ENCODE results near the gene CTTNBP2NL.
"Not testable (repeated sequence)": the region's sequence is repeated elsewhere in the genome, so short reads cannot be mapped to it uniquely, and the experiment has no call there.

Gene CTTNBP2NL

GRCh38 chr1:112429749-112430148, 33.7 kb downstream of the CTTNBP2NL start:
- DNase-seq: peak; percentile 12

DNA sequence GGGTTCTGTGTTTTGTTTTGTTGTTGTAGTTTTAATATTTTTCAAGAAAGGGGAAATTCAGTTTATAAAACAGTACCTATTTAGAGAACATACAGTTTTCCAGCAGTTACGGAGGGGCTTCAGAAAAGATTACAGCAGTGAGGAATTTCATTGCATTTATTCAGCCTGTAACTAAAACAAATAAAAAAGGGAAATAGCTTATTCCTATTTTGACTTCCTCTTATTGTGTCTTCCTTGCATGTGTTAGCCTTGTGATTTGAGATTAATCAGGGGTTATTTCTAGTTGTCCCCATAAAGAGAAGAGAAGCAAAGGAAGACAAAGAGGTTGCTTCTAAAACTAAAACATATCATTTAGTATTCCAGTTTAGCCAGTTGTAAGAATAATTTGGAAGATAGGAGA, 35.0 kb downstream of the CTTNBP2NL start:
- DNase-seq: peak; percentile 5

DNA sequence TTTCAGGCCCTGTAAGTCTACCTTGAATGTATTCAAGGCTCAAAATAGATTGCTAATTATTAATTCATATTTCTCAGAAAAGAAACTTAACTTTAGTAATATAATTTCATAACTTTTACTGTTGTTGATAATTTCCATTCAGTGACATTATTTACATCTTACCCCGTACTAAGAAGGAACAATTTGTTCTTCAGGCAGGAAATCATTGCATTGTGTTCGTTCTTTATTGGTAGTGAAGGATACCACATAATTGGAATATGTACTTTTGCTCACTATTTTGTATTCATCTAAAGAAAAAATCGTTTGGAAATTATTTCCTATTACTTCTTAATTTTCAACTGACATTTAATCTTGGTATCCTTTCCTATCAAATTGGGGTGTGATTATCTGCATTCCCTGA, 39.4 kb downstream of the CTTNBP2NL start:
- DNase-seq: no peak

DNA sequence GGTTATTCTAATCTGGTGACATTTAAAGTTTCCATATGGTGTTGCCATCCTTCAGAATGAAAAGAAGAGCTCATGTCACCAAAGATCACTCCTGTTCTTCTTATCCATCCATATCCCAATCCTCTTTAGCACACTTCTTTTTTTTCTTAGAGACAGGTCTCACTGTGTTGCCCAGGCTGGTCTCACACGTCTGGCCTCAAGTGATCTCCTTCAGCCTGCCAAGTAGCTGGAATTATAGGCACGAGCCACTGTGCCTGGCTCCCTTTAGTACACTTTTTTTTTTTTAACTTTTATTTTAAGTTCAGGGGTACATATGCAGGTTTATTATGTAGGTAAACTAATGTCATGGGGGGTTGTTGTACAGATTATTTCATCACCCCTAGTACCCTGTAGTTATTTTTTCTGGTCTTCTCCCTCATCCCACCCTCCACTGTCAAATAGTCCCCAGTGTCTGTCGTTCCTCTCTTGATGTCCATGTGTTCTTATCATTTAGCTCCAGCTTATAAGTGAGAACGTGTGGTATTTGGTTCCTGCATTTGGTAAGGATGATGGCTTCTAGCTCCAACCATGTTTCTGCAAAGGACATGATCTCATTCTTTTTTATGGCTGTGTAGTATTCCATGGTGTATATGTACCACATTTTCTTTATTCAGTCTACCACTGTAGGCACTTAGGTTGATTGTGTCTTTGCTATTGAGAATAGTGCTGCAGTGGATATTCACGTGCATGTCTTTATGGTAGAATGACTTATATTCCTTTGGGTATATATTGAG, 40.6 kb downstream of the CTTNBP2NL start:
- no peak for DNase-seq

DNA sequence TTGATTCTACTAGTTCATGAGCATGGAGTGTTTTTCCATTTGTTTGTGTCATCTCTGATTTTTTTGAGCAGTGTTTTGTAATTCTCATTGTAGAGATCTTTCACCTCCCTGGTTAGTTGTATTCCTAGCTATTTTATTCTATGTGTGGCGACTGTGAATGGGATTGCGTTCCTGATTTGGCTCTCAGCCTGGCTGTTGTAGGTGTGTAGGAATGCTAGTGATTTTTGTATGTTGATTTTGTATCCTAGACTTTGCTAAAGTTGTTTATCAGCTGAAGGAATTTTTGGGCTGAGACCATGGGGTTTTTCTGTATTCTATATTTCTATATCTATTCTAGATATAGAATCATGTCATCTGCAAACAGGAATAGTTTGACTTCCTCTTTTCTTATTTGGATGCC, 42.1 kb downstream of the CTTNBP2NL start:
- not testable (repeated sequence) for DNase-seq

DNA sequence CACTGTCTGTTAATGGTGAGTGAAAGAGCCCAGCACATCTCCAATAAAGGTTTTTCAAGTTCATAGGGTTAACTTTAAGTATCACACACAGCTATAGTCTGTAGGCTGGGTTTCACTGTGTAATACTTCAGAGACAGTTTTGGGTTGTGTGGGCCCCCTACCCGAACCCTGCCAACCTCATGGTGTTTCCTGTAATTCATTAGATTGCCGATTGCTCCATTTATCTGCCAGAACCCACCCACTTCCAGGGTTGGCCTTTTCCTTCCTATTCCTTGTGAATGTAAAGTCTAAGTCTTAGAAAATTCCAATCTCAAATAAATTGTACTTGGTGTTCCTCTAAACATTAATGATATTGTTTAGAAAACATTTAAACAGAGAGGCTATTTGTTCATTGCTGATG, 43.6 kb downstream of the CTTNBP2NL start:
- no peak for DNase-seq

DNA sequence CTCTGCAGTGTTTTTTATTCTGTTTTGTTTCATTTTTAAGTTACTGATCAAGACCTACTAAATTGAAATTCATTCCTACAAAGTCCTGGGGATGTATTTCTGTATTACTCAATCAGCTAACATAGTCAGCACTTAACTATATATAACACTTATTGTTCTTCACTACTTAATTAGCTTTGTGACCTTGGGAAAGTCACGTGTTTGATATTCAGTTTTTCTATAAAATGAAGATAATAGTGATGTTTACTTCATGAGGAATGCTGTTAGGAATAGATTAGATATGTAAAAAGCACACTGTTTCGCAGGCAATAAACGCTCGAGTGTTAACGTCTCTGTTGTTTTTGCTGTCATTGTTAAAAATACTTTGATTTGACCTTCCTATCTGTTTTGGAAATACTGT, 44.6 kb downstream of the CTTNBP2NL start:
- DNase-seq: no peak

DNA sequence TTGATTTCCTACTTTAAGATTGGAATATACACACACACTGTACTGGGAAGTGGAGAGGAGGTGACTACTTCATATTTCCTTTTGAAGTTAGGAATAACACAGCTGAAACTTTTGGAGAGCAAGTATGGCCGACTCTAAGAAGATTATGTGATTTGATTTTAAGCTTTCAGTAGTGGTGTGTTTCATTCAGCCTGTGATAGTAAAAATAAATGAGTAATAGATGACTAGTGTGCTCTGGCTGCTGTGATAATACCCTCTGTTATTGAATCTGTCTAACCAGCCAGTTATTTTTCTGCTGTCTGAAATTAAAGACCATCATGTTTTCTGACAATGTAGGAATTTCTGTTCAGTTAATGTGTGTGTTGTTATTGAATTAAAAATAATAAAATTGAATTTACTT, 48.3 kb downstream of the CTTNBP2NL start:
- DNase-seq: no peak

DNA sequence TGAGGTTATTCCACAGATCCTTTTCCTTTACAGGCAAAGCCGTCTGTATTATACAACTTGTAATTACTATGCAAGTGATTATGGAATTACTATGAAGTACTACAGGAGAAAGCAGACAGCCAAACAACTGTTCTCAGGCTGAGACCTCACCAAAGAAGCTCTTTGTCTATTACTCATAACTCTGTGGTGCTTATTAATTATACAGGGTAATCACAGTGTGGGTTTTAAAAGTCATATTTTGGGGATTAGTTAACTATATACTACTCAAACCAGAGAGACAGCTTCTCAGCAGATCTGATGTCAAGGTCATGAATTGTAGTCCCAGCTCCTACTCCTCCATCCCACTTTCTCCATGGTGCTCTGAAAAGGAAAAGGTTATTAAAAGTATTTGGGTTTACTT, 49.6 kb downstream of the CTTNBP2NL start:
- DNase-seq: no peak

DNA sequence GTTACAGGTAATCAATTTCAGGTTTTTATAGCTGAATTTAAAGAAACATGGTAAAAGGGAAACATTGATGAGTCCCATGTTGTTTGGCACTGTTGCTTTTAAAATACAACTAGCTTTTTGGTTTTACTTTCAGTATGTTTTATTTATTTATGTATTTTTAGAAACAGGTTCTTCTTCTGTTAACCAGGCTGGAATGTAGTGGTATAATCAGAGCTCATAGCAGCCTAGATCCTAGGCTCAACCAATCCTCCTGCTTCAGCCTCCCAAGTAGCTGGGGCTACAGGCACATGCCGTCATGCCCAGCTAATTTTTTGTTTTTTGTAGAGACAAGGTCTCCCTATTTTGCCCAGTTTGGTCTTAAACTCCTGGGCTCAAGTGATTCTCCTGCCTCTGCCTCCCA, 50.4 kb downstream of the CTTNBP2NL start:
- DNase-seq: no peak

DNA sequence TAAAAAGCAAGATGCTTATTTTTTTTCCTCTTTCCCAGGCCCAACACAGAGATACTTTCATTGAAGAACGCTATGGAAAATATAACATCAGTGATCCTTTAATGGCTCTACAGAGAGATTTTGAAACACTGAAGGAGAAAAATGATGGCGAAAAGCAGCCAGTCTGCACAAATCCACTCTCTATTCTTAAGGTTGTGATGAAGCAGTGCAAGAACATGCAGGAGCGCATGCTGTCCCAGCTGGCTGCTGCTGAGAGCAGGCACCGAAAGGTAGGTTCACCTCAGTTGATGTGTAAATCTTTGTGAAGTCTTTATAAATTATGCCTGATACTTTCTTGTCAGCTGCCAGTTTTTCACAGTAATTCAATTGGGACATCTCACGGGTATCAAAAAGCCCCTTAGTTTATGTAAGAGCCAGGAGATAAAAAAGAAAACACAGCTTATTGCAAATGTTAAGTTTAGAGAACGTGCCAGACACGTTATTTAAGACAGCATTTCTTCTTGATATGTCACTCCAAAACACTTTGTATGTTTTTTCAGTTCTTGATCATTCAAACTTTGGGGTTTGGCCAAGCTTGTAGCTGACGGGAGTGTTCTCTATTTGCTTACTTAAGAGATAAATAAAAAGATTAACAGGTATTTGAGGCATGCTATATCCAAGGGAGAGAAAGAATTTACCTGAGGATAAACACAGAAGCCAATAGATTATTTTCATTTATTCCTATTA, 53.1 kb downstream of the CTTNBP2NL start:
- DNase-seq: no peak

- DNase-seq: no peak
Observed at GRCh38 chr1:112449630-112449983, 53.6 kb downstream of the CTTNBP2NL start.

GRCh38 chr1:112450773-112451172, 54.8 kb downstream of the CTTNBP2NL start:
- no peak for DNase-seq

GRCh38 chr1:112451301-112451700, 55.3 kb downstream of the CTTNBP2NL start:
- not testable (repeated sequence) for DNase-seq

DNA sequence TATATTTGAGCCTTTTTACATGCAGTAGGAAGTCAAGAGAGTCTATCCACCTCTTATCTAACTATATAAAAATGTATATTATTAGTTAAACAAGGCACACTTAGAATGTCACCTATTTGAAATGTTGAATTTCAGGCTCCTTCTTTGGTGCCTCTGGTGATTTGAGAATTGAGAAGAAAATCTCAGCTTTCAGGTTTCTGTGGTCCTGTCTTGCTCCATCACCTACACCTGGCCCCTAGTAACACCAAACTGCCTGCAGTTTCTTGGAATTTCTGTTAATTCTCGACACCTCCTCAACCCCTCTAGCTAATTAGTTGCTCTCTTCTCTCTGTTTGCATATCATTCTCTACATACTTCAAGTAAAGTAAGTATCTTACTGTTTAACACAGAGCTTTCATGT, 57.9 kb downstream of the CTTNBP2NL start:
- no peak for DNase-seq

DNA sequence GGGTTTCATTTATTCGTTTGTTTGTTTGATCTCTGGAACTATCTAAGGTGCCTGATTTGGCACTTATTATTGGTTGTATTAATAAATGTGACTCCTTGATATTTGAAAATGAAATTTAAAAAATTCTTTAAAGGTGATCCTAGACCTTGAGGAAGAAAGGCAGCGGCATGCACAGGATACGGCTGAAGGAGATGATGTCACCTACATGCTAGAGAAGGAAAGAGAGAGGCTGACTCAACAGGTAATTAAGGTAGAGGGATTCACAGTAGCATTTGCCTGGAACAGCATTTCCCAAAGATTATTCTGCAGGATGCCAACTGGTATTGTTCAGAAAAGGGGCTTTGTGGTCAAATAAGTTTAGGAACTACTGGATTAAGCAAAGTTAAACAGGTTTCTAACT, 58.3 kb downstream of the CTTNBP2NL start:
- no peak for DNase-seq

DNA sequence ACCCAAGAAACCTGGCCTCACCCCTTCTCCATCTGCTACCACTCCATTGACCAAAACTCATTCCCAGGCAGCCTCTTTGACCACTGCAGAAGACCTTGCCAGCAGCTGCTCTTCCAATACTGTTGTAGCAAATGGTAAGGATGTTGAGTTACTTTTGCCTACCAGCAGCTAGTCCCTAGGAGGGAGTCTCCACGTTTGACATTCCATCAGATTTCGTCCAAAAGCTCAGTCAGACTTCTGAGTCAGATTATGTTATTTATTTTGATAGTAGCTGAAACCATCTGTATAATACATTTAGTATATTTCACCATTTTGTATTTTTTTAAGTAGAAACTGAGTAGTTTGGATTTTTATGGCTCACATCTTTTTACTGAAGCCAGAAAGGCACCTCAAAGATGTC, 61.2 kb downstream of the CTTNBP2NL start:
- DNase-seq: no peak

- no peak for DNase-seq
Observed at GRCh38 chr1:112457955-112458354, 61.9 kb downstream of the CTTNBP2NL start.

- DNase-seq: no peak
Observed at GRCh38 chr1:112458756-112459155, 62.7 kb downstream of the CTTNBP2NL start.

GRCh38 chr1:112460615-112461014, 64.6 kb downstream of the CTTNBP2NL start:
- DNase-seq: no peak

- DNase-seq: no peak
Observed at GRCh38 chr1:112461200-112461871, 65.3 kb downstream of the CTTNBP2NL start.

GRCh38 chr1:112462953-112463279, 66.9 kb downstream of the CTTNBP2NL start:
- DNase-seq: no peak

DNA sequence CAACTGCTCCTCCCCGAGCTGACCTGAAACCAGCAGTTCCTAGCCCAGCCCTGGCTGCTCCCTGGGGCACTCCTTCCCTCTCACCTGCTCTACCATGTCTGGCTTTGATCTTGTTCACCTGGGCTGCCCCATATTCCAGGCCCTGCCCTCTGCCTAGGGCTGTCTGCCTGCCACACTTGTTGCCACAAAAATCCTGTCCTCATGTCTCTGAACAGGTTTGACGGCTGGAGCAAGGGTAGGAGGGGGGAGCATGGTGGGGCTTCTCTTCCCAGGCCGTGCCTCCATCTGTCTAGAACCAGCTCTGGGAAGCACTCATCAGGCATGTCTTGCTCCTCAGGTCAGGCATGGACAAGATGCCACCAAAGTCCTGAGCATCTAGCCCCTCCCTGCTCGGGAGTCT, 68.5 kb downstream of the CTTNBP2NL start:
- DNase-seq: no peak

DNA sequence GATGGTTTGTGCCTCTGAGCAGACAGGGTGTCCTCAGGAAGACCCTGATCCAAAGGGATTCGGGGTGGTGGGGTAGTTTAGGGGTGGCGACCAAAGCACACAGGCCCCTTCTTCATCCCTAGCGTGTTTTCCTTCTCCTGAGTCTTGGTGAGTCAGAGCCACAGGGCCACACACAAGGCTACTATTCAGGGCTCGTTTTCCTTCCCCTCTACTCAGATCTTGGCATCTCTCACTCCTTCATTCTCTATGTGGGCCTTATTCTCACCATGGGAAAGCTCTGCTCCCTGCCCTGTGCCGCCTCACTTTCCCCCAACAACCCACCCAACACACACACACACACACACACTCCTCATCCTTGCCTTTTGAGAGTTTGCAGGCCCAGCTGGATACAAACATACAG, 69.1 kb downstream of the CTTNBP2NL start:
- DNase-seq: no peak
